ENCODE results near the gene G6PC3. TPM values are rescaled to one million over a fixed set of nuclear protein-coding genes. Genes with fewer than 3 reads are reported as not detected.

Gene G6PC3
- total and polyA plus RNA-seq, 10 of the 15 experiments (the other 5 are each of a cell fraction or from before 2014, with no cell fraction given): 13.0 to 93.7 (median 43.0) TPM

- no TSS peak for BruUV-seq (replicated peaks)
- SMC1A ChIA-PET (ENCODE audit: uncharacterized antibody, unreplicated experiment): interaction anchor here (1.1 to 3.3 kb wide), 2 partner anchors 92 to 174 kb away, joined by 3 to 22 read pairs; no protein-coding TSS in a partner anchor
- Histone ChIP-seq H3K27ac (ENCODE audit: control insufficient read depth, insufficient read depth) (no peak overlapping the region), H3K79me2 (ENCODE audit: control insufficient read depth, insufficient read depth, low read length) (peaks cover 2% of the 10 kb centered on the region; the same call in 1 of the 2 replicates), H3K4me2 (ENCODE audit: control insufficient read depth, insufficient read depth) (no peak overlapping the region), H2AFZ (ENCODE audit: control insufficient read depth, low read depth, low read length) (no peak overlapping the region), H4K20me1 (ENCODE audit: control insufficient read depth, insufficient read depth) (no peaks in the 10 kb centered on the region), H3K9me3 (replicated peaks; ENCODE audit: control insufficient read depth, insufficient read depth, low read length) (no peaks in the 10 kb centered on the region), H3K27me3 (replicated peaks in 1 of 2; ENCODE audit: control insufficient read depth in 2 of 2, insufficient read depth in 2 of 2, low read length in 1 of 2) (no peaks in the 10 kb centered on the region), H3K9ac (ENCODE audit: control insufficient read depth, insufficient read depth, low read length) (no peak overlapping the region), H3K4me3 (no peak overlapping the region), H3K36me3 (ENCODE audit: control insufficient read depth in 2 of 2, insufficient read depth in 2 of 2, low read length in 1 of 2) (peaks cover 0 to 1% of the 10 kb centered on the region in 2 experiments; a peak in 1 of 4 replicates), H3K4me1 (ENCODE audit: control insufficient read depth, insufficient read depth, low read length) (peaks cover 10% of the 10 kb centered on the region)
- CTCF ChIA-PET: interaction anchor here (0.7 to 4.2 kb wide), 8 partner anchors 10 to 174 kb away, joined by 3 to 40 read pairs (median 6); partner anchors contain the start of gene LSM12
- WGBS (ENCODE audit: insufficient coverage, insufficient replicate concordance, low lambda C conversion rate, missing lambda C conversion rate): 85% methylated on average over 18 of the region's 18 CpGs
- TF ChIP-seq TCF12 (IDR thresholded peaks at IDR 0.05; ENCODE audit: low read depth, low read length): no peak
- RAD21 ChIA-PET (ENCODE audit: unreplicated experiment): interaction anchor here (0.7 to 1.4 kb wide), 2 partner anchors 34 to 173 kb away, joined by 4 read pairs; no protein-coding TSS in a partner anchor
- intact Hi-C loops (cut with micrococcal nuclease; ENCODE audit: unreplicated experiment) (no loop called here), in situ Hi-C loops (cut with MboI) (loop anchor here (25.0 kb wide), 1 partner anchor 905 kb away; the partner anchor contains the start of gene TMEM106A)
- ATAC-seq: no peak
- DNase-seq (ENCODE audit: low read depth, low spot score): no peak
- POLR2A ChIA-PET: no interaction called here
- no peak for FAIRE-seq
Observed at GRCh38 chr17:44117351-44117750, 46.8 kb downstream of the G6PC3 start.

GRCh38 chr17:44118427-44119050 lies 48.0 kb downstream of the G6PC3 start:
- H3K79me2 ChIP-seq (ENCODE audit: control insufficient read depth, insufficient read depth, low read length): no peaks in the 10 kb centered on the region
- H3K4me2 ChIP-seq (ENCODE audit: control insufficient read depth, insufficient read depth): no peak overlapping the region
- H2AFZ ChIP-seq (ENCODE audit: control insufficient read depth, low read depth, low read length): no peak overlapping the region
- ChIA-PET RAD21 (ENCODE audit: unreplicated experiment) (no interaction called here), SMC1A (ENCODE audit: uncharacterized antibody, unreplicated experiment) (no interaction called here), CTCF (interaction anchor here (0.6 to 4.2 kb wide), 5 partner anchors 12 to 175 kb away, joined by 3 to 40 read pairs (median 3); partner anchors contain the start of gene LSM12), POLR2A (no interaction called here)
- FAIRE-seq (no peak), DNase-seq (ENCODE audit: low read depth, low spot score) (no peak), ATAC-seq (no peak)
- H3K27ac ChIP-seq (ENCODE audit: control insufficient read depth, insufficient read depth): no peak overlapping the region
- WGBS (ENCODE audit: insufficient coverage, insufficient replicate concordance, low lambda C conversion rate, missing lambda C conversion rate): 57% methylated on average over 10 of the region's 10 CpGs
- H4K20me1 ChIP-seq (ENCODE audit: control insufficient read depth, insufficient read depth): no peaks in the 10 kb centered on the region
- H3K36me3 ChIP-seq (ENCODE audit: control insufficient read depth in 2 of 2, insufficient read depth in 2 of 2, low read length in 1 of 2): peaks cover 0 to 1% of the 10 kb centered on the region in 2 experiments; a peak in 1 of 4 replicates
- peaks cover 8% of the 10 kb centered on the region; the same call in 1 of the 2 replicates for H3K4me1 ChIP-seq (ENCODE audit: control insufficient read depth, insufficient read depth, low read length)
- no peak overlapping the region for H3K4me3 ChIP-seq
- TF ChIP-seq BMI1 (IDR thresholded peaks at IDR 0.05; ENCODE audit: borderline replicate concordance) (no peak), SMARCA5 (IDR thresholded peaks at IDR 0.05) (no peak), CHD4 (IDR thresholded peaks at IDR 0.05) (no peak), KLF5 (IDR thresholded peaks at IDR 0.05; ENCODE audit: partially characterized antibody) (no peak), SUZ12 (IDR thresholded peaks at IDR 0.05; ENCODE audit: unreplicated experiment) (no peak), SIX5 (IDR thresholded peaks at IDR 0.05; ENCODE audit: low read depth, low read length, severe bottlenecking) (no peak), SP1 (IDR thresholded peaks at IDR 0.05; ENCODE audit: low read depth, low read length) (no peak), BHLHE40 (IDR thresholded peaks at IDR 0.05; ENCODE audit: borderline replicate concordance in 1 of 2, low read depth in 2 of 2, low read length in 1 of 2) (no peak)
- TF ChIP-seq, protein P1, sequence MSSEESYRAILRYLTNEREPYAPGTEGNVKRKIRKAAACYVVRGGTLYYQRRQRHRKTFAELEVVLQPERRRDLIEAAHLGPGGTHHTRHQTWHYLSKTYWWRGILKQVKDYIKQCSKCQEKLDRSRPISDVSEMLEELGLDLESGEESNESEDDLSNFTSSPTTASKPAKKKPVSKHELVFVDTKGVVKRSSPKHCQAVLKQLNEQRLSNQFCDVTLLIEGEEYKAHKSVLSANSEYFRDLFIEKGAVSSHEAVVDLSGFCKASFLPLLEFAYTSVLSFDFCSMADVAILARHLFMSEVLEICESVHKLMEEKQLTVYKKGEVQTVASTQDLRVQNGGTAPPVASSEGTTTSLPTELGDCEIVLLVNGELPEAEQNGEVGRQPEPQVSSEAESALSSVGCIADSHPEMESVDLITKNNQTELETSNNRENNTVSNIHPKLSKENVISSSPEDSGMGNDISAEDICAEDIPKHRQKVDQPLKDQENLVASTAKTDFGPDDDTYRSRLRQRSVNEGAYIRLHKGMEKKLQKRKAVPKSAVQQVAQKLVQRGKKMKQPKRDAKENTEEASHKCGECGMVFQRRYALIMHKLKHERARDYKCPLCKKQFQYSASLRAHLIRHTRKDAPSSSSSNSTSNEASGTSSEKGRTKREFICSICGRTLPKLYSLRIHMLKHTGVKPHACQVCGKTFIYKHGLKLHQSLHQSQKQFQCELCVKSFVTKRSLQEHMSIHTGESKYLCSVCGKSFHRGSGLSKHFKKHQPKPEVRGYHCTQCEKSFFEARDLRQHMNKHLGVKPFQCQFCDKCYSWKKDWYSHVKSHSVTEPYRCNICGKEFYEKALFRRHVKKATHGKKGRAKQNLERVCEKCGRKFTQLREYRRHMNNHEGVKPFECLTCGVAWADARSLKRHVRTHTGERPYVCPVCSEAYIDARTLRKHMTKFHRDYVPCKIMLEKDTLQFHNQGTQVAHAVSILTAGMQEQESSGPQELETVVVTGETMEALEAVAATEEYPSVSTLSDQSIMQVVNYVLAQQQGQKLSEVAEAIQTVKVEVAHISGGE (CRISPR knock-in tag; IDR thresholded peaks at IDR 0.05): no peak
- in situ Hi-C loops (cut with MboI): loop anchor here (25.0 kb wide), 1 partner anchor 906 kb away; the partner anchor contains the start of gene TMEM106A
- no peak overlapping the region for H3K9ac ChIP-seq (ENCODE audit: control insufficient read depth, insufficient read depth, low read length)
- BruUV-seq (replicated peaks): no TSS peak
- H3K27me3 ChIP-seq (replicated peaks in 1 of 2; ENCODE audit: control insufficient read depth in 2 of 2, insufficient read depth in 2 of 2, low read length in 1 of 2): no peaks in the 10 kb centered on the region
- intact Hi-C loops (cut with micrococcal nuclease; ENCODE audit: unreplicated experiment): no loop called here
- H3K9me3 ChIP-seq (replicated peaks; ENCODE audit: control insufficient read depth, insufficient read depth, low read length): no peaks in the 10 kb centered on the region
